Activated CD4-positive, alpha-beta T cell treated with anti-CD3 and anti-CD28 coated beads for 24 hours (primary cell): ENCODE results near the gene LRBA.
"Not testable (repeated sequence)": the region's sequence is repeated elsewhere in the genome, so short reads cannot be mapped to it uniquely, and the experiment has no call there.

ENCODE experiments used
- DNase-seq, 2 donors: peaks; one replicate each; pipeline ENCODE4 v3.0.0-alpha.2; 2020; ENCODE audit warnings: low read depth in 2 of 2

LRBA gene

DNA sequence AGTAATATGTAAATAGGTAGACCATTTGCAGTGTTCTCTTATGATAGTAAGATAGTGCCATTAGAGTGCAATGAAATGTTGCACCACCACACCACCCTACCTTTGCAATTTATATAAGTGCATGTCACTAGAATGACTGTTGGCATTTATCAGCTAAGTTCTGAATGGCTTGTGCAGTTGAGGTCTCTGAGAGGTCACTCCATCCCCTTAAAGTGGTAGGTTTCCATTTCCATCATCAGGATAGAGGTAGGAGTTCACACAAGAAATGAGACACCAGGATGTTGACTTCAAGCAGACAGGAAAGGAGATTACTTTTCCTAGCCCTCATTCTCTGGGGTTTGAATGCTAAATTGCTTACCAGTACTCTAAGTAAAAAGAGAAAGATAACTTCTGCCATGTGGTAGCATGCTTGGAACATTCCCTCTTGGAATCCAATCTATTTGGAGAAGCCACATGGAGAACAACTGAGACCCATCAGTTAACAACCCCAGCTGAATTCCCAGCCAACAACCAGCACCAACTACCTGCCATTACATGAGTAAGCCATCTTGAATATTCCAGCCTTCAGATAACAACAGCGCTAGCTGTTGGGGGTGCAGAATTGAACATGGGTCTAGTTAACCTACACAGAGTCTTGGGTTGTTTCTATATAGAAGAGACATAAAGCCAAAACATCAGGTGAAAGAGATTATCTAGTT lies 6.7 kb upstream of the LRBA start:
- no peak for DNase-seq

DNA sequence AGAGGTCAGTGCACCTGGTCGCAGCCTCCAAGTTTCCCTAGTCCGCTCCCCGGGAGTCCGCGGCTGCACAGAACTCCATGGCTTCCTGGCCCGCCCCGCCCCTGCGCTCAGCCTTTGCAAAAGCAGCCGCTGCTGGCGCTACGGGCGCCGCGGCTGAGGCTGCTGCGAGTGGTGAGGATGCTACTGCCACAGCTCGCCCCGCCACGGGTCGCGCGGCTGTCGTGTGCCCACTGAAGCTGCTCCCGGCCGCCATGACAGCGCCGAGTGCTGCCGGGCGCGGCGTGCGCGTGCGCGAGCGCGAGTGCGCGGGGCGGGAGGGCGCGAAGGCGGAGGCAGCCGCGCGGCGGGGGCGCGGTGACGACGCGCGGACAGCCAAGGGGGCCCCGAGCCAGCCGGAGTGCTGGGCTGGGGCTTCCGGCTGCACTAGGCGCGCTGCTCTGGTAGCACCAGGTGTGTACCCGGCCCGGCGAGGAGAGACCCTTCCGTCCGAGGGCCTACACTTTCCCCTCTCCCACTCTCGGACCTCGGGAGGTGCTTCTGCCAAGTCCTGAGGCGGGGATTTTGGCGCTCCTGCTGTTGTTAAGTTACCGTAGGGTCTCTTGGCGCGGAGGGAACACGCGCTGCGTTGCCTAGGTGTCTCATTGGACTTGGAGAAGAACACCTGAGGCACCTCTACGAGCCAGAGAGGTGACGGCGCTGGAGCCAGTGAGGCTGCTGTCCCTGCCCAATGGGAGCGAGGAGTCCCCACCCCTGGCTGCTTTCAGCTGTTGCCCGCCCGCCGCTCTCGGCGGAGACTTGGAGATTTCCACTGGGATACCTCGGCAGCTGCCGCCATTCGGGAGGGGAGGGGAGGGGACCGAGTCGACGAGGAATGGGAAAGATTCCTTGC lies 619 bp upstream of the LRBA start:
- peak; percentile 62 to 67 for DNase-seq

GRCh38 chr4:151013944-151014343 lies 1.1 kb downstream of the LRBA start:
- DNase-seq = no peak

GRCh38 chr4:151013491-151013890 lies 1.6 kb downstream of the LRBA start:
- DNase-seq = no peak

GRCh38 chr4:151012820-151013219 lies 2.3 kb downstream of the LRBA start:
- DNase-seq = no peak

- DNase-seq = no peak
Measured at GRCh38 chr4:151012376-151012775, 2.7 kb downstream of the LRBA start.

DNA sequence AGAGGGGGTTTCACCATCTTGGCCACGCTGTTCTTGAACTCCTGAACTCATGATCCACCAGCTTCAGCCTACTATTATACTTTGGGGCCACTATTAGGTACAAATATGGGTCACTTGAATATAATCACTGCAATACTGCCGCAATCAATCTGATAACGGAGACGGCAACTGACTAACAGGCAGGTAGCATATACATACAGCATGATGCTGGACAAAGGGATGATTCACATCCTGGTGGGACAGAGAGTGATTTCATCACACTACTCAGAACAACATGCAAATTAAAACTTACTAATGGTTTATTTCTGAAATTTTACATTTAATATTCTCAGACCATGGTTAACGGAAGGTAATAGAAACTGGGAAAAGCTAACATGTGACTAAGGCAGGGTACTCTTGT lies 10.9 kb downstream of the LRBA start:
- no peak for DNase-seq

GRCh38 chr4:151000747-151001429 lies 14.2 kb downstream of the LRBA start:
- no peak for DNase-seq

DNA sequence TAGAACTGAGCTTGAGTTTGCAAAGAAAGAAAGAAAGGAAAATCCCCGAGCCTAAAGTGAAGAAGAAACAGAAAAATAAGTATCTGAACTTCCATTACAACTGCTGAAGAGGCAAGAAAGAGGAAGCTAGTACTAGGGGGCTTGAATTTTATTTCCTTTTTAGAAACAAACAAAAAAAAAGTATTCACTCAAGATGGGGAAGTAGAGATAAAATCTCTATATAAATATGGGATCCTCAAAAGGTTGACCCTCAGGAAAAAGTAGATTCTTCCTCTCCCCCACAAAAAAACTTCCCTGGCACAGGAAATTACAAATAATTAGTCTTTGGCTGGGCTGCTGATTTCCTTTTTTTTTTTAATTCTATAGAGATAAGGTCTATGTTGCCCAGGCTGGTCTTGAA lies 16.0 kb downstream of the LRBA start:
- no peak for DNase-seq

DNA sequence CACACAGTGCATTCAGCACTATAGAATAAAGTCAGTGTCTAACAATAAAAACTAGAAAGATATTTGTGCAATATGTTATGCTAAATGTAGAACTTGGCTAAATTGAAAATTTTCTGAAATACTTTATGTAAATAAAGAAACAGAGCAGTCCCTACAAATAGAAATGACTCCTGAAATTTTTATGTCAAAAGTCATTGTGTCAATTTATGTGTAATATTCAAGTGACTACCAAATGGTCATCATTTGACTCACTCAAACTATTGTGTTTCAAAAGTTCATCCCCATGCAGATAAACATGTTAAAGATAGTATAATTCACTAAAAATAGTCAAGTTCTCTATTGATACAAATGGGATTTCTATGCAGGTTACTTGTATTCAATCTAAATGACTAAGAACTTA lies 17.9 kb downstream of the LRBA start:
- DNase-seq = no peak

GRCh38 chr4:150994721-150995120 lies 20.4 kb downstream of the LRBA start:
- no peak for DNase-seq

DNA sequence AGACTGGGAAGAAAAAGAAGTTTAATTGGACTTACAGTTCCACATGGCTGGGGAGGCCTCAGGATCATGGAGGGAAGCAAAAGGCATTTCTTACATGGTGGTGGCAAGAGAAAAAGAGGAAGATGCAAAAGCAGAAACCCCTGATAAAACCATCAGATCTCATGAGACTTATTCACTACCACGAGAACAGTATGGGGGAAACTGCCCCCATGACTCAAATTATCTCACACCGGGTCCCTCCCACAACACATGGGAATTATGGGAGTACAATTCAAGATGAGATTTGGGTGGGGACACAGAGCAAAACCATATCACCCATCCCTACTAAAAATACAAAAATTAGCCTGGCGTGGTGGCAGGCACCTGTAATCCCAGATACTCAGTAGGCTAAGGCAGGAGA lies 21.5 kb downstream of the LRBA start:
- DNase-seq = not testable (repeated sequence)

GRCh38 chr4:150990993-150991392 lies 24.1 kb downstream of the LRBA start:
- DNase-seq = no peak

- DNase-seq = no peak
Measured at GRCh38 chr4:150990250-150990649, 24.8 kb downstream of the LRBA start.

DNA sequence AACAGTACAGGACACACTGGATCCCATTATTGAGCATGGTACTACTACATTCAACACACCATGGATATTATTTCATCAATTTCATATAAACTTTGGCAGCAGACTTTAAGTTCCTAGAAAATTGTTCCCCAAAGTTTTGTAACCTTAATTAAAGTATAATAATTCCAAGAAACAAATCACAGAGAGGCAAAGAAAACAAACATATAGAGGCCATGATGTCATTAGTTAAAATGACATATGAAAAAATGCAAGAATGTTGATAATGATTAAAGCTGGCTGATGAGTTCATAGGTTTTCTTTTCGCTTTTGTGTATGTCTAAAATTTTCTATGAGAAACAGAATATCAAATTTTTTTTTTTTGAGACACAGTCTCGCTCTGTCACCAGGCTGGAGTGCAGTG lies 26.8 kb downstream of the LRBA start:
- DNase-seq = no peak

- no peak for DNase-seq
Measured at GRCh38 chr4:150987204-150987603, 27.9 kb downstream of the LRBA start.

GRCh38 chr4:150986085-150986484 lies 29.0 kb downstream of the LRBA start:
- peak; percentile 13 to 31 for DNase-seq

- DNase-seq = no peak
Measured at GRCh38 chr4:150983851-150984250, 31.2 kb downstream of the LRBA start.

DNA sequence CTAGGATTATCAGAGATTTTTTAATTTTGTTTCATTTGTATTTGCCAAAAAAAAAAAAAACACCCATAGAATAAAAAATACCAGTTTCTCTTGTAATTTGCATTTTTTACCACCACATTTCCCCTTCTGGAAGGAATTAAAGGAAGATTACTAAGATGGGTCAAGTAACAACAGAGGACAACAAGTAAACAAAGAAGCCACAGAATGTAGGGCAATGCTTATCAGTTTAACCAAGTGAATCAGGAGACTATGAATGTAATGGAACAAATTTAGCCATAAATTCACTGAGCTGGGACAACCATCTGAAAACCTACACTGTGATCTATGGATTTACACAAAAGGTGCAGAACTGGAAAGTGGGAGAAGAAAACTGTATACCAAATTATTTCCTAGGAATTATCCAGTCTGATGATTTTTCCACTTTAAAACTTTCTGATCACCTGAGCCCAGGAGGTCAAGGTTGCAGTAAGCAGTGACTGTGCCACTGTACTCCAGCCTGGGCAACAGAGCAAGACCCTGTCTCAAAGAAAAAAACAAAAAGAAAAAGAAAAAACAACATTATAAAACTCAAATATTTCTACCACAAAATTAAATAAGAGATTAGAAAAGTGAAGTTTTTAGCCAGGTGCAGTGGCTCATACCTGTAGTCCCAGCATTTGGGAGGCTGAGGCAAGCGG lies 32.4 kb downstream of the LRBA start:
- DNase-seq = no peak

- no peak for DNase-seq
Measured at GRCh38 chr4:150978738-150979575, 36.1 kb downstream of the LRBA start.

GRCh38 chr4:150976478-150977118 lies 38.5 kb downstream of the LRBA start:
- DNase-seq = no peak
